Activated CD4-positive, CD25-positive, alpha-beta regulatory T cell (primary cell): ENCODE data around the gene MYO9A.
"Not testable (repeated sequence)": the region's sequence is repeated elsewhere in the genome, so short reads cannot be mapped to it uniquely, and the experiment has no call there.

Source experiments
- DNase-seq, 4 experiments: peaks; one replicate each; lab custom pipeline; 2025; lab: John Stamatoyannopoulos, UW

MYO9A gene

GRCh38 chr15:71874245-71874644 is 243.7 kb downstream of the MYO9A start:
- DNase-seq, result no peak

DNA sequence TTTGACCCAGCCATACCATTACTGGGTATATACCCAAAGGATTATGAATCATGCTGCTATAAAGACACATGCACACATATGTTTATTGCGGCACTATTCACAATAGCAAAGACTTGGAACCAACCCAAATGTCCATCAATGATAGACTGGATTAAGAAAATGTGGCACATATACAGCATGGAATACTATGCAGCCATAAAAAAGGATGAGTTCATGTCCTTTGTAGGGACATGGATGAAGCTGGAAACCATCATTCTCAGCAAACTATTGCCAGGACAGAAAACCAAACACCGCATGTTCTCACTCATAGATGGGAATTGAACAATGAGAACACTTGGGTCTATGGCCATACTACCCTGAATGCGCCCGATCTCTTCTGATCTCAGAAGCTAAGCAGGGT is 259.7 kb downstream of the MYO9A start:
- not testable (repeated sequence) for DNase-seq

GRCh38 chr15:71853543-71853942 is 264.4 kb downstream of the MYO9A start:
- DNase-seq, result no peak

DNA sequence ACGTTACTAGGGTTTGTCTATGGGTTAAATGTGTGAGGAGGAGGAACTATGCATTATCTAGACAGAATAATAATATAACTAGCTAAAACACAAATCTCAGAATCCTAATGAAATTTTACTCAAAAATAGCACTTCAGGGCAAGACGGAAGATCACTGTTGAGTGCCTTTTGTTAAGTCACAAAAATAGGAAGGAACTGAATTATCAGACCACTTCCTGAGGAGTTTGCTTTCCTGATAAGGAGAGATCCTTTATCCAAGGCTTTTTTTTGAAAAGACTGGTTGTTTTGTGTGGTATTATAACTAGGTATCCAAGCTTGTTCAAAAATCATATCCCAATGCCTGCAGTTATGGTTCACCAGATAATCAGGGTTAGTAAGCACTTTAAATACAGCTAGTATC is 273.0 kb downstream of the MYO9A start:
- no peak for DNase-seq

GRCh38 chr15:71841563-71841962 is 276.4 kb downstream of the MYO9A start:
- no peak for DNase-seq

DNA sequence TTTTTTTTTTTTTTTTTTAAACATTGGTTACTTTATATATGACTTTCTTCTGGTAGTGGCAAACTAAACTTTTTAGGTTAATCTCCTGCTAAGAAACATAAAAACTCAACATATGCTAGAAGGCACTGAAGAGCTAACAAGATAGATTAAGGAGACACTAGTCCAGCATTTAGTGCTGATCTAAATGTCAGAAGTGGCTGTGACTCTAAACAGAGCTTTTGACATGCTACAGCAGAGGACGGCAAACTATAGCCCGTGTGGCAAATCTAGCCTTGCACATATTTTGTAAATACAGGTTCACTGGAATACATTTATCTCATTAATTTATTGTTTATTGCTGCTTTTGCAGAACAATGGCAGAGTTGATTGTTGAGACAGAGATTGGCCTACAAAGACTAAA is 287.0 kb downstream of the MYO9A start:
- no peak for DNase-seq

DNA sequence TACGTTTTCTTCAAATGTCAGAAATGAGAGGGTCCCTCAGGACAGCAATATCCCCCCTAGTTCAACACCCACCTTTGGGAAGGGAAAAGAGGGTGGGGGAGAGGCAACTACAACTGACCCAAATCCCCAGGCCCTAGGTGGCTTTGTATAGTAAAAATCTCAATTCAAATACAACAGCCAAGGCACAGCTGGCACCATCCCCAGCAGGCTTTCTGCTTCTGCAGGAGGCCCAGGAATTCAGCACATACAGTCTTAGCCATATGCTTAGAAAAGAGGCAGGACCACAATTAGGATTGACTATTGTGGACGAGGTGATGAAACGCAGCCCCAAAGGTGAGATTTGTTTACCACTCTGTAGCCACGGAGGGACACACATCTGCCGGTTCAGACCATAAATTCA is 291.8 kb downstream of the MYO9A start:
- DNase-seq, result no peak

- DNase-seq, result no peak
Observed at GRCh38 chr15:71825021-71825730, 292.8 kb downstream of the MYO9A start.

DNA sequence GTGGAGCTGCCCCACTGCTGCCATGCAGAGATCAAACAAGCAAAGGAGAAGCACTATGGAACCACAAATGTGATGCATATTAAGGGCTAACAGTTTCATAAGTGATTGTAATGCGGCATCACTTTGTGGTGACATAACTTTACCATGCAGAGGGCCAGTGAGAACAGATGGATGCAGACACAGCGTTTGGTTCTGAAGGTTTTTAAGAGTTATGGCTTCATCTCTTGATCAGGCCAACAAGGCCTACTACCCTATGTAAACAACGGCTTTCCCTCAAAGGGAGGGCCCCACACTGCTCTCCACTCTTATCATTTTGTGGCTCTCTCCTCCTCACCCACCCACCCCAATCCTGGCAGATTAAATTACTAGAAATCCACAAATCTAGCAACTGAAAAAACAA is 294.1 kb downstream of the MYO9A start:
- DNase-seq, result no peak

- no peak for DNase-seq
Observed at GRCh38 chr15:71822890-71823630, 294.9 kb downstream of the MYO9A start.

DNA sequence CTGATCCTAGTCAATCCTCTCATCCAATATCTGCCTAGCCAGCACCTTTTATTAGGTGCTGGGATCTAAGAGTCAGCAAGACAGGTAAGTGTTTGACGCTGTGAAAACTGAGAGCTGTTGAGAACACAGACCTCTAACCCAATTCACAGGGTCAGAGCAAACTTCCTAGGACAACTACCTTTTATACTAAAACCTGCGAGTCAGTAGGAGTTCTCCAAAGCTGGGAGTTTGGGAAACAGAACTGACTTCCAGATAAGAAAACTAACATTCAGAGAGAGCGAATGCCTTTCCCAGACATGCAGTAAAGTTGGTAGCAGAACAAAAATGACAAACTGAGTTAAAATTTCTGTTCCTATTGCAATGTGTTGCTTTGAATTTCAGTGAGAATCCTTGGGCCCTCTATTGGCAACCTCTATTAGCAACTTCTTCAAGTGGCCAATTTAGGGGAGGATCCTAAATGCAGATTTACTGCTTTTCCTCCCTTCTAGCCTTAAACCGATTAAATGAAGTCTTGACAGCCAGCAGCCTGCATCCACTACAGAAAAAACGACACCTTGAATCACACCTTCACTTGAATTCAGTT is 296.3 kb downstream of the MYO9A start:
- DNase-seq, result no peak

DNA sequence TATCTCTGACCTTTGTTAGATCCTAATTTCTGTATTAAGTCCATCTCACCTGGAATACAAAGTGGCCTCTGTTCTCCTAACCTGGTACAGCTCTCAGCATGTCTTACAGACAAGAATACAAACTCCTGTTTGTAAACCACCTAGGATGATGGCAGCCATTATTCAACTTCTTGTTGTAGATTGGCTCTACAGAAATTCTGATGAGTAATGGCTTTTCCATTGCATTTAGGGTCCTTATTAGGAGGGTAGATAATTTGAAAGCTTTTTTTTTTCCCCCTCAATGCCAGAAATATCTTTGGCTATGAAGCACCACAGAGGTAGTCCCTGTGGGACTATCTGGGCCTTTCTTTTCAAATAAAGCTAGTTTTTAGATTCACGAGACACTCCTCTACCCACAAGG is 297.8 kb downstream of the MYO9A start:
- DNase-seq, result no peak

- DNase-seq, result no peak
Observed at GRCh38 chr15:71817351-71817750, 300.6 kb downstream of the MYO9A start.

- no peak for DNase-seq
Observed at GRCh38 chr15:71815301-71815700, 302.6 kb downstream of the MYO9A start.

DNA sequence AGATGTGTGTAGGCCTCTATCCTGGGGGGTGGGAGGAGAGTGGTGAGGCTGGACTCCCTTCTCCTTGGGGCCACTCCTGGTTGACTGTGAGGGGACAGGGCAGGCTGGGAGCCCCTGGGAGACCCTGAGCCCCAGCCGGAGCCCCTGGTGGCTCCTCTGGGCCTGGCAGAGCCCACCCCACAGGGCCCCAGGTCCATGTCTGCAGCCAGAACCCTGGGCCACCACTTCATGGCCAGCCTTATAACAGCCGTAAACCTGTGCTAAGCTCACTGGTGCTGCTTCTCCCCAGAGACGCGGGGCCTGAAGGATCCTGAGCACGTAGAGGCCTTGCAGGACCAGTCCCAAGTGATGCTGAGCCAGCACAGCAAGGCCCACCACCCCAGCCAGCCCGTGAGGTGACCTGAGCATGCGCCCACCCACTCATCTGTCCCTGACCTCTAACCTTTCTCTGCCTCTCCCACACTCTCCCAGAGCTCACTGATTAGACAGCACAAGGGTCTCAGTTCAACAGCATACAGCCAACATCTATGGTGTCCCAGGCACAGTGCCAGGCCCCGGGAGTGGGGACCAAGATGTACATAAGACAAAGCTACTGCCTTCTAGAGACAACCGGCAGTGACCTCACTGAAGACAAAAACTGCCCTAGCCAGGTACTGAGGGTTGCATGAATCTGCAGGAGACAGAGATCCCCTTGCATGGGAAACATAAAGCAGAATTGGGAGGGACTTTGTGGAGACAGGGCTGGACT is 304.1 kb downstream of the MYO9A start:
- DNase-seq, result no peak

GRCh38 chr15:71812966-71813722 is 304.8 kb downstream of the MYO9A start:
- DNase-seq, result no peak

- DNase-seq, result no peak
Observed at GRCh38 chr15:71811752-71812735, 305.9 kb downstream of the MYO9A start.

- no peak for DNase-seq
Observed at GRCh38 chr15:71811036-71811736, 306.8 kb downstream of the MYO9A start.

DNA sequence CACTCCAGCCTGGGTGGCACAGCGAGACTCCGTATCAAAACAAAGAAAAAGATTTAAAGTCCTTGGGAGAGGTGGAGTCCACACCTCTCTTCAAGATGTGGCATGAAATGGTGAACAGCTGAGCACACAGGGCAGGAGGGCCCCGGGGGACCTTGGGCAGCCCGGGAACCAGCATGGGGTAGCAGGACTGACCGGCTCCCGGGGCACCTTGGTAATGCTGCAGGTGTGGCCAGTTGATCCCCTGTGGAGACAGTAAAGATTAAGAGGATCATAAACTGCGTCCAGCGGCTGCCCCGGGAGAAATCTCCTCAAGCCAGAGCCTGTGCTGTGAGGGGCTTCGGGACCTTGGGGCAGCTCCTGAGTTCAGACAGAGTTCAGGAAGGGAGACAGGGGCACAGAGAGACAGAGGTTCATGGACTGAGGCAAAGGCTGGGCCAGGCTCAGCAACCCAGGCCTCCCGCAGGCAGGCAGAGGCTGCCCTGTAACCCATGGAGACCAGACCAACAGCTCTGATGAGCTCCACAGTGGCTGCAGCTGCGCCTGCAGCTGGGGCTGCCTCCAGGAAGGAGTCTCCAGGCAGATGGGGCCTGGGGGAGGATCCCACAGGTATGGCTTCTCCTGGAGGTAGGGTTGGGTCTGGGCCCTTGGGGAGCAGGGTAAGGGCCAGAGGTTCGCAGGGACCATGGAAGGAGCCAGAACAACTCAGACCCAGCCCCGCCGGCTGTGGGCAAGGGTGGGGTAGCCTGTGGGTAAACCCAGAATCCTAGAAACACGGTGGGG is 307.5 kb downstream of the MYO9A start, which contains the start of gene NR2E3:
Gene NR2E3, plus strand, starts transcription at position 299 of the 780 bp plus-strand sequence. Its CDS starts 190 bp downstream, at position 489.
- no peak for DNase-seq
